ENCODE measurements around the gene ENOX2. TPM values are rescaled to one million over a fixed set of nuclear protein-coding genes. Genes with fewer than 3 reads are reported as not detected.

Gene ENOX2
- total RNA-seq, 2 donors from 2014 or later: 5.9 to 13.8 TPM

GRCh38 chrX:130704053-130705038, 198.7 kb downstream of the ENOX2 start:
- Mint-ChIP-seq H3K36me3 (no peaks in the 10 kb centered on the region), H3K9me3 (no peaks in the 10 kb centered on the region), H3K27ac (no peak overlapping the region)
- ATAC-seq (no peak), DNase-seq (ENCODE audit: low spot score in 2 of 2) (no peak)

DNA sequence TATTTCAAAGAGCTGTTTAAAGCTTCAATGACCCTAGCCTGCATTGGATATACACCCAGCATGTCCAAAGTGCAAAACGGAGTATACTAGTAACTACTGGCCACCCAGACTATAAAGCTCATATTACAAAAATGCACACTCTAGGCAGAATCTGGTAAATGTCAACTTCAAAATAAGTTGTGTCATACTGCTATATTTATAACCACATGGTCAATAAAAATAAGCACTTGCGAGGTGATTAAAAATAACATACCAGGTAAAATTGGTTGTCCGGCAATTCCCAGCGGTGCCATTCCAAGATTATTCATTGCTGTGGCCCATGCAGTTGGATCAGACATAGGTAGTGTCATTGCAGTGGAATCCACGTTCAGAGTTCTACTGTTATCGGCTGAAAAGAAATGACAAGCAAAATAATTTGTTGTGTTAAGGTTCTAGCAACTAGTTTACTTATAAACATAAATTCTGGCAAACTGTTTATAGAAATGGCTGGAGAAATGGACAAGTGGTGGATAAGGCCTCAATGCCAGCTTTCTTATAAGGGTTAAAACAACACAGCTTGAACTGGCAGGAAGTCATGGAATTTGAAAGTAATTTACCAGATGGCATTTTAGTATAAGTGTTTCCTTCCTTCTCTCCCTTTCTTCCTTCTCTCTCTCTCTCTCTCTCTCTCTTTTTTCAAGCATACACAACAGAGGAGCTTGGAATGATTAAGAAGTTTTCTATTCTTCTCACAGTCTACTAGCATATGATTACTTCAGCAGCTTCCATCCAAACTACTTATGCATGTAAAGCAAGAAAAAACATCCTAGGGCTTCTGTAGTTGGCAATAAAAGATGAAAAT, 199.9 kb downstream of the ENOX2 start:
- DNase-seq (ENCODE audit: low spot score in 2 of 2) (no peak), ATAC-seq (no peak)
- Mint-ChIP-seq H3K9me3 (no peaks in the 10 kb centered on the region), H3K27ac (no peak overlapping the region), H3K36me3 (no peaks in the 10 kb centered on the region)

DNA sequence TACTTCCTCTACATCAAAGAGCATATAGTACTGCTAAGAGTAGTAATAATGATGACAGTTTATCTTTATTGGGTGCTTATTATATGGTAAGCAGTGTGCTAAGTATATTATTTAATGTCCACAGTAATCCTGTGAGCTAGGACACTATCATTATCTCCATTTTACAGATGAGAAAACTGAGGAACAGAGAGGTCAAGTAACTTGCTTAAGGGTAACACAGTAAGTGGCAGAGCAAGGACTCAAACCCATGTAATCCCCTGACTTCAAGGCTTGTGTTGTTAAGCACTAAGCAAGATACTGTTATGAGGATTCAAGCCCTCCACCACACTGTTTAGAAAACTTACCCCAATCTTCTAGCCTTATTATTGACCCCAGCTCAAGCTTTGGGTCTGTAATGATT, 202.4 kb downstream of the ENOX2 start:
- Mint-ChIP-seq H3K27ac (no peak overlapping the region), H3K9me3 (no peaks in the 10 kb centered on the region), H3K36me3 (no peaks in the 10 kb centered on the region)
- no peak for DNase-seq (ENCODE audit: low spot score in 2 of 2)
- no peak for ATAC-seq

GRCh38 chrX:130699618-130700017, 203.4 kb downstream of the ENOX2 start:
- no peak for DNase-seq (ENCODE audit: low spot score in 2 of 2)
- no peaks in the 10 kb centered on the region for H3K36me3 Mint-ChIP-seq

DNA sequence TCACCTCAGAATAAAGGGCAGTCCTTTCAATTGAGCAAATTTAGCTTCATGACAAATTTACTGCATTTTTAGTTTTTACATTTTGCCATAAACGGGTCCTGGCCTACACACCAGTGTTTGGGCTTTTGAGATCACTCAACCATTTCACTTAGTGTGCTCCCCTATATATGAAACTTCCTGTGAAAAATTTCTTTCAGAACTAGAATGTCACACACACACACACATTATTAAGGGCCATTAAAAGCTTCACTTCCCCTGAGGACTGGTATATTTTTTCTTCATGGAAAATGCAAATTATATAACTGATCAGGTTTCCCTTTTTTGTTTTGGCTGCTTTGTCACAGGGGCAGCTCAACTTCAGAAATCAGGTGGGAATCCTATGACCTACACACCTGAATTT, 206.5 kb downstream of the ENOX2 start:
- no peak overlapping the region for H3K27ac Mint-ChIP-seq
- H3K36me3 Mint-ChIP-seq: no peaks in the 10 kb centered on the region
- ATAC-seq (no peak), DNase-seq (ENCODE audit: low spot score in 2 of 2) (no peak)
- no peaks in the 10 kb centered on the region for H3K9me3 Mint-ChIP-seq

More at GRCh38 chrX:130699618-130700017, 203.4 kb downstream of the ENOX2 start:
- no peak for ATAC-seq
- H3K27ac Mint-ChIP-seq: no peak overlapping the region
- no peaks in the 10 kb centered on the region for H3K9me3 Mint-ChIP-seq

DNA sequence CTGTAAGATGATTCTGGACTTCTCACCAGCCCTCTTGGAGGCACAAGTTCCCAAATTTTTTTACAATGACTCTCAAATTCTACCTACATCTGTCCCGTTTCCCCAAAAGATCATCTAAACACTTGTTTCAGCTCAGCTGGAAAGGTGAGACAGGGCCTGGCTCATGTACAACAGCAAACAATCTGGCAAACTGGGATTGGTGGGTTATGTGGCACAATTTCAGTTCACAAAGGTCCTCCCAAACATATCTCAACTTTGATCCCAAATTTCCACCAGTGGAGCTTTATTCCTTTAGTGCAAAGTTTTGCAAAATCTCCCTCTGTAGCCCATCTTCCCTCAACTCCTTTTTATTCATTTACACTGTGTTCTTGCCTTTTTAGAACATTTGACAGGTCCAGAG, 207.1 kb downstream of the ENOX2 start:
- DNase-seq (ENCODE audit: low spot score in 2 of 2) (no peak), ATAC-seq (no peak)
- Mint-ChIP-seq H3K9me3 (no peaks in the 10 kb centered on the region), H3K36me3 (no peaks in the 10 kb centered on the region), H3K27ac (no peak overlapping the region)

DNA sequence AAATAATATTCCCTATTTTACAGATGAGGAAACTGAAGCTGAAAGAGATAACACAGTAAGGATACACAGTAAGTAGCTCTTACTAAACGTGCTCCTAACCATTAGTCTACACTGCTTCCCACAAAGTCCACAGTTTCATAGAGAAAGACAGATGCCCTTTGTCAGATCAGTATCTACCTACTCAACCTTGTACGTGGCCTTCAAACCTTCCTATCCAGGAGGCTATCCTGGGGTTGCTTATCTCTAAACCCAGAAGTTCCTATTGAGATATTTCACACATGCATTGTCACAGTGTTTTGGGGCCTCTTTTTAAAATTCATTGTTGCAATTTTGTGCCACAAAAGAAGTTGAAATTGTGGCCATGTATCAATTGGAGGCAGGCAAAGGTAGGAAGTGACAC, 208.0 kb downstream of the ENOX2 start:
- DNase-seq (ENCODE audit: low spot score in 2 of 2) (no peak), ATAC-seq (no peak)
- no peaks in the 10 kb centered on the region for H3K36me3 Mint-ChIP-seq
- H3K27ac Mint-ChIP-seq: no peak overlapping the region
- no peaks in the 10 kb centered on the region for H3K9me3 Mint-ChIP-seq

- DNase-seq (ENCODE audit: low spot score in 2 of 2) (no peak), ATAC-seq (no peak)
- Mint-ChIP-seq H3K9me3 (no peaks in the 10 kb centered on the region), H3K27ac (no peak overlapping the region), H3K36me3 (peaks cover 0 to 2% of the 10 kb centered on the region in 2 donors)
These were observed 211.4 kb downstream of the ENOX2 start for GRCh38 chrX:130691576-130691975.

GRCh38 chrX:130688360-130688759, 214.6 kb downstream of the ENOX2 start:
- DNase-seq (ENCODE audit: low spot score in 2 of 2): no peak
- no peak for ATAC-seq
- Mint-ChIP-seq H3K36me3 (peaks cover 0 to 13% of the 10 kb centered on the region in 2 donors), H3K9me3 (no peaks in the 10 kb centered on the region), H3K27ac (no peak overlapping the region)

- ATAC-seq (no peak), DNase-seq (ENCODE audit: low spot score in 2 of 2) (no peak)
- H3K27ac Mint-ChIP-seq: no peak overlapping the region
- H3K9me3 Mint-ChIP-seq: no peaks in the 10 kb centered on the region
- H3K36me3 Mint-ChIP-seq: peaks cover 7 to 13% of the 10 kb centered on the region in 2 donors
These were observed 220.0 kb downstream of the ENOX2 start for GRCh38 chrX:130682990-130683389.

DNA sequence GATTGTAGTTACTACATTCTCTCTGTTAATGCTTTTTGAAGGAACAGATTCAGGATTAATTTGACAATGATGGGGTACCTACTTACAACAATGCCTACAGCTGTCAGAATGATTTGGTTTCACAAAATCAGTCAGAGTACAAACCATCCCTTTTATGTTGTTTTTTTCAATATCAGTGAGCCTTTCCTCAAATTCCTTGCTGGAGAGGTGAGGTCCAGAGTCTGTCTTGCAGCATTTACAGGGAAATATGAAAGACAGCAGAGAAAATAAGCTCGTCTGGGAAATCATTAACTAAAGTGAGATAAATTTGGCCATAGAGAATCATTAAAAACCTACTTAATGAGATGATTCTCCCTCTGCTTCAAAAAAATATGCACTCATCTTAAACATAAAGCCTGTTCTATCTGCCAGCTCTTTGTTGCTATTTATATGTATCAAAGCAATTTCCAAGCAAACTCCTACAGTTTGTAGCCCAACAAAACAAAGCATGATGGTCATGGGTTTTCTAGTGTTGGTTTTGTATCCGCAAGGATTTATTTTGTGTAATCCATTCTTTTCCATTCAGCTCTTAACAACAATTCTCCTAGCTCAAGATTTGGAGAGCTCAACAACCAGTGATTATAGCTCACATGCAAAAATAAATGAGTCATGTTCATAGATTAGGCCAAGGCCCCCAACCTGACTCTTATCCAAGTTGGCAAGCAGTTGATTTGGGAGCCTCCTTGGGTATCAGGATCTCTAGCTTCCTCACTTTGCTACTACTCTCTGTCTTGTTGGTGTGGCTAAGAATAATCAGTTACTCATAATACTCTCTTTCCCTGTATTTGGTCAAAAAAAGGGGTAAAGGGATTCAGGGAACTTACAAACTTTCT, 222.6 kb downstream of the ENOX2 start:
- Mint-ChIP-seq H3K36me3 (peaks cover 7 to 13% of the 10 kb centered on the region in 2 donors), H3K27ac (no peak overlapping the region), H3K9me3 (peaks cover 0 to 3% of the 10 kb centered on the region in 2 donors)
- DNase-seq (ENCODE audit: low spot score in 2 of 2): no peak
- no peak for ATAC-seq

- H3K9me3 Mint-ChIP-seq: peaks cover 5% of the 10 kb centered on the region in 2 donors
- H3K27ac Mint-ChIP-seq: no peak overlapping the region
- no peak for ATAC-seq
- H3K36me3 Mint-ChIP-seq: peaks cover 20 to 24% of the 10 kb centered on the region in 2 donors
- no peak for DNase-seq (ENCODE audit: low spot score in 2 of 2)
These were observed 226.1 kb downstream of the ENOX2 start for GRCh38 chrX:130676861-130677260.

- Mint-ChIP-seq H3K27ac (no peak overlapping the region), H3K36me3 (peaks cover 13 to 23% of the 10 kb centered on the region in 2 donors)
These were observed 230.8 kb downstream of the ENOX2 start for GRCh38 chrX:130672214-130672613.

GRCh38 chrX:130669233-130669632, 233.8 kb downstream of the ENOX2 start:
- Mint-ChIP-seq H3K9me3 (peaks cover 0 to 5% of the 10 kb centered on the region in 2 donors), H3K27ac (no peak overlapping the region), H3K36me3 (peaks cover 12 to 16% of the 10 kb centered on the region in 2 donors)
- DNase-seq (ENCODE audit: low spot score in 2 of 2) (no peak), ATAC-seq (no peak)

More at GRCh38 chrX:130672214-130672613, 230.8 kb downstream of the ENOX2 start:
- peaks cover 5% of the 10 kb centered on the region in 2 donors for H3K9me3 Mint-ChIP-seq
- ATAC-seq (no peak), DNase-seq (ENCODE audit: low spot score in 2 of 2) (no peak)

DNA sequence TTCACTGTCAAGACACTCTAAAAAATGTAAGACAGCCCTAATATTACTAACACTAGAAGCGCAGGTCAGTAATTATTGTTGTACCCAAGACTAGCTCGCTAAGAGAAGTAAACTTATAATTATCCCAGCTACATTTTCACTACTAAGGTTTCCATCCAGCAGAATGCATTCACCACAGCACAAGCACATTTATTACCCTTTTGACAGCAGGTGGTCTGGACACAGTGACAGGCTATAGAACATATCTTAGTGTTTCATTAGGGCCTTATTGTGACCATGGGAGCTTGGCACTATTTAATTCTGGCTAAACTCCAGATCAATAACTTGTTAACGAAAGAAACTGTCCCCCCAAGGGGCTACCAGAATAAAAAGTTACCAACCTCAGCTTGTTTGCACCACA, 237.7 kb downstream of the ENOX2 start:
- DNase-seq (ENCODE audit: low spot score in 2 of 2): no peak
- peaks cover 7 to 12% of the 10 kb centered on the region in 2 donors for H3K36me3 Mint-ChIP-seq

GRCh38 chrX:130658310-130658709, 244.7 kb downstream of the ENOX2 start:
- no peak for ATAC-seq

More for the DNA sequence above, 237.7 kb downstream of the ENOX2 start:
- no peaks in the 10 kb centered on the region for H3K9me3 Mint-ChIP-seq
- no peak overlapping the region for H3K27ac Mint-ChIP-seq
- ATAC-seq: no peak

More at GRCh38 chrX:130658310-130658709, 244.7 kb downstream of the ENOX2 start:
- H3K27ac Mint-ChIP-seq: no peak overlapping the region
- no peaks in the 10 kb centered on the region for H3K9me3 Mint-ChIP-seq
- no peak for DNase-seq (ENCODE audit: low spot score in 2 of 2)
- H3K36me3 Mint-ChIP-seq: peaks cover 10 to 23% of the 10 kb centered on the region in 2 donors
